AG04450 (cell line): Measurements from ENCODE around the gene DDTL. TPM values are rescaled to one million over a fixed set of nuclear protein-coding genes. Genes with fewer than 3 reads are reported as not detected.
"Not testable (repeated sequence)": the region's sequence is repeated elsewhere in the genome, so short reads cannot be mapped to it uniquely, and the experiment has no call there.

ENCODE experiments used
- CTCF ChIA-PET: fragments of 300-600, 350-600 bp; formaldehyde crosslinking; extraction: SDS; loops from one replicate; lab custom pipeline; 2022; ENCODE audit warnings: antibody characterized with exemption, inconsistent platforms; lab: Charles Lee
- POLR2A ChIA-PET: fragments of 350-600 bp; formaldehyde crosslinking; extraction: SDS; loops from one replicate; lab custom pipeline; 2021; ENCODE audit warnings: antibody characterized with exemption, inconsistent platforms; lab: Yijun Ruan, JAX
- DNase-seq: peaks from one replicate; pipeline ENCODE4 v3.0.0-alpha.2; 2011; ENCODE audit warnings: low read depth, low spot score
- H3K27ac ChIP-seq: one replicate; pipeline ENCODE4 v1.5.1; 2012; ENCODE audit warnings: low read depth, low read length, control low read depth
- H3K27me3 ChIP-seq: one replicate; pipeline ENCODE4 v1.6.0; 2012; ENCODE audit warnings: low read length; ENCODE audit not compliant: control insufficient read depth, insufficient read depth
- H3K4me3 ChIP-seq: 2 replicates; pipeline ENCODE4 v1.5.1; 2011; ENCODE audit warnings: mild to moderate bottlenecking, low read depth, low read length, control low read depth
- H3K9me3 ChIP-seq: 2 replicates; pipeline ENCODE4 v1.5.1; 2012; ENCODE audit warnings: low read length; ENCODE audit not compliant: control insufficient read depth, insufficient read depth
- polyA plus RNA-seq: library from polyadenylated mRNA; depleted of rRNA; stranded (reverse); fragments of >200 nt; gene quantifications from 2 replicates; pipeline ENCODE4 v1.2.3, GENCODE V29; 2011
- TF ChIP-seq, protein P1 (sequence below): IDR thresholded peaks from 2 replicates; pipeline ENCODE4 v1.5.1; 2011; ENCODE audit warnings: low read depth, low read length, control low read depth, inconsistent platforms

DDTL gene
- polyA plus RNA-seq, 1 experiment: 1.1 TPM

DNA sequence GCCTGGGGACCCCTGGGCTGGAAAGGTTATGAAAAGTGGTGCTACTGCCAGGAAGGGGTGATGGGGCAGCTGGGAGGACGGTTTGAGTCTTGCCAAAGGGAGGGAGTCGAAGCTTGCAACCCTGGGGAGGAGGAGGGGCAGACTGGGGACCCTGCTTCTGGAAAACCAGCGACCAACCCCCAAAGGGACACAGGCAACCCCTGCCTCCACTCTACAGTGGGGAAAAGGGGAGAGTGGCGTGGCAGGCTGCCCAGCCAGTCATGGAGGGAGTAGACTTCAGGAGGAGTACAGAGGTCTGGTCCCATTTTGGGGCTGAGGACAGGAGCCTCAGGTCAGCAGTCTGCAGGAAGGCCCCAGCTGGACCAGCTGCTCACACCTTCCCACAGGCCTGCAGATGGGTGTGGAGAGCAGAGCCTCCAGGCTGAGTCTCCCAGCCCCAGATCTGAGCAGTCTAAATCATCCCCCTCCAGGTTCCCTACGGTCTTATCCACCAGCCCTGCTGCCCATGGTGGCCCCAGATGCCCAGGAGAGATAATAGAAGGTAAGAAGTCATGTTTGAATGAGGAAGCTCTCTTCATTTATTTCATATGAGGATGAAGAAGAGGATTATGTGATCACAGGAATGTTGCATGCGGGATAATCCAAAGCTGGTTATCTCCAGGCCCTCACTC lies 4.3 kb downstream of the DDTL start:
- TF ChIP-seq, protein P1, sequence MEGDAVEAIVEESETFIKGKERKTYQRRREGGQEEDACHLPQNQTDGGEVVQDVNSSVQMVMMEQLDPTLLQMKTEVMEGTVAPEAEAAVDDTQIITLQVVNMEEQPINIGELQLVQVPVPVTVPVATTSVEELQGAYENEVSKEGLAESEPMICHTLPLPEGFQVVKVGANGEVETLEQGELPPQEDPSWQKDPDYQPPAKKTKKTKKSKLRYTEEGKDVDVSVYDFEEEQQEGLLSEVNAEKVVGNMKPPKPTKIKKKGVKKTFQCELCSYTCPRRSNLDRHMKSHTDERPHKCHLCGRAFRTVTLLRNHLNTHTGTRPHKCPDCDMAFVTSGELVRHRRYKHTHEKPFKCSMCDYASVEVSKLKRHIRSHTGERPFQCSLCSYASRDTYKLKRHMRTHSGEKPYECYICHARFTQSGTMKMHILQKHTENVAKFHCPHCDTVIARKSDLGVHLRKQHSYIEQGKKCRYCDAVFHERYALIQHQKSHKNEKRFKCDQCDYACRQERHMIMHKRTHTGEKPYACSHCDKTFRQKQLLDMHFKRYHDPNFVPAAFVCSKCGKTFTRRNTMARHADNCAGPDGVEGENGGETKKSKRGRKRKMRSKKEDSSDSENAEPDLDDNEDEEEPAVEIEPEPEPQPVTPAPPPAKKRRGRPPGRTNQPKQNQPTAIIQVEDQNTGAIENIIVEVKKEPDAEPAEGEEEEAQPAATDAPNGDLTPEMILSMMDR: no peak
- Histone ChIP-seq H3K4me3 (no peak overlapping the region), H3K27ac (no peak overlapping the region), H3K27me3 (no peaks in the 10 kb centered on the region), H3K9me3 (no peaks in the 10 kb centered on the region)
- ChIA-PET POLR2A (no interaction called here), CTCF (interaction anchor here (0.6 kb wide), 1 partner anchor 185 kb away, joined by 3 read pairs; no protein-coding TSS in a partner anchor)
- no peak for DNase-seq

DNA sequence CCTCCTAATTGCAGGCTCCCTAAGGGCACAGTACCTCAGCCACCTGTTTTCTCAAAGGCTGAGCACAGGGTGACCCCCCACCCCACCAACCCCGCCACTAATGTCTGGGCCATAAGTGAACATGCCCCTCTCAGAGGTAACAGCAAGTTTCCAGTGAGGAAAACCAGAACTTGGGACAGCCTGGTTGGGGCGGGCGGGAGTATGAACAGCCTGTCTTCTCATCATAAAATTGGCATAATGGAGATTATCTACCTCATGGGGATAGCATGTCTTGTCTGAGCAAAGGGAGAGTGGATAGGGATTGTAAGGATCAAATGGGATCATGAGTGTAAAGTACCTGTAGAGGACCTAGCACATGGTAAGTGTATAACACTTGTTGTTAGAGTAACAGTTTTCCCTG lies 5.2 kb downstream of the DDTL start:
- H3K27me3 ChIP-seq, H3K4me3 ChIP-seq, POLR2A ChIA-PET, DNase-seq, CTCF ChIA-PET, H3K27ac ChIP-seq, H3K9me3 ChIP-seq: not testable (repeated sequence)

DNA sequence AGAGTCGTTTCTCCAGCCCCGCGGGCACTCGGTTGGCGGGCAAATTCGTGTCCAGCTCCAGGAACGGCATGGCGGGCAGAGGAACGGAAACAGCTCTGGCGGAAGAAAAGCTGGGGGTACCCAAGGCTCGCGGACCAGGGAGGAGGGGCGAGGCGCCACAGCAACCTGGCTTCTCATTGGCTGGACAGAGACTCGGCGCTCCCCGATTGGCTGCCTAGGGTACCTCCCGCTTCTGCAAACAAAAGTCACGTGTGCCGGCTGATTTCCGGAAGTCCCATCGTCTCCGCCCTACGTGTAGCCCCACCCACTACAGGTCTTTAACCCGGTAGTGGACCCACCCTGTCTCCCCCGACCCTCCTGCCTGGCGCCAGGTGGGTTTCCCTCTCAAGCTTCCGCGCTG lies 7.7 kb downstream of the DDTL start, which contains the start of gene DDT:
DDT (minus strand) TSS at position 97 of the 400 bp plus-strand sequence; CDS start at position 70, 27 bp downstream.
- H3K27me3 ChIP-seq, H3K9me3 ChIP-seq, H3K4me3 ChIP-seq, H3K27ac ChIP-seq, DNase-seq, POLR2A ChIA-PET, CTCF ChIA-PET: not testable (repeated sequence)

DNA sequence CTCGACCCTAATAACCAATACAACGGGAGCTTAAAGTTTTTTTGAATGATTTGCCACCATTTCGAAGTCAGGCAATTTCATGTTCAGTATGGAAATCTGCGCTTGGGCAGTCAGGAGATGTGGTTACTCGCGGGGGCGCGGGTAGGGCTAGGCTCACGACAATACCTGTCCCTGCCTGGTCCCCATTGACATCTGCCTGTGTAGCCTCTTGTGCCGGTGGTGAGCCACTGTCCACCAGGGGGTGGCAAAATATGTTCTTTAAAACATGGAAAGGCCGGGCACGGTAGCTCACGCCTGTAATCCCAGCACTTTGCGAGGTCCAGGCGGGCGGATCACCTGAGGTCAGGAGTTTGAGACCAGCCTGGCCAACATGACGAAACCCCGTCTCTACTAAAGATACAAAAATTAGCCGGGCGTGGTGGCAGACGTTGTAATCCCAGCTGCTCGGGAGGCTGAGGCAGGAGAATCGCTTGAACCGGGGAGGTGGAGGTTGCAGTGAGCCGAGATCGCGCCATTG lies 8.2 kb downstream of the DDTL start:
- POLR2A ChIA-PET, DNase-seq, H3K27ac ChIP-seq, H3K27me3 ChIP-seq, H3K9me3 ChIP-seq, H3K4me3 ChIP-seq, CTCF ChIA-PET: not testable (repeated sequence)

DNA sequence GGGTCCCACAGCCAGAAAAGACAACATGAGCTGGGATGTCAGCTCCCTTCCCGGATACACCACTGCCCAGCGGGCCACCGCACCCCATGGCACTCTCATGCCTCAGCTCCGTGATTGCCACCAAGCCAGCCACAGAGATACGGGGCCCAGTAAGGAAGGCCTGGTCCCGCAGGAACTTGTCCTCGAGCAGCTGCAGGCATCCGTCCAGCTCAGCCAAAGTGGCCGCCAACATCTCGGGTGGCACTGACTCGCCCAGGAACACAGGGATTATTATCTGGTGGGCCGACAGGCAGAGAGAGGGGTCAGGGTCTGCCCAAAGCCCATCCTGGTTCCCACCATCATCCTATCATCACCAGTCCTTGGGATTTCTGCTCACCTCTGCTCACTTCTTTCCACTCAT lies 10.6 kb downstream of the DDTL start:
- POLR2A ChIA-PET, CTCF ChIA-PET, H3K27ac ChIP-seq, H3K27me3 ChIP-seq, H3K4me3 ChIP-seq, DNase-seq, H3K9me3 ChIP-seq: not testable (repeated sequence)

- H3K27me3 ChIP-seq, DNase-seq, H3K9me3 ChIP-seq, H3K4me3 ChIP-seq, CTCF ChIA-PET, POLR2A ChIA-PET, H3K27ac ChIP-seq: not testable (repeated sequence)
Observed at GRCh38 chr22:23979557-23980240, 13.0 kb downstream of the DDTL start, which contains the start of gene GSTT2. GSTT2 (plus strand) TSS chr22:23980134.

- DNase-seq, POLR2A ChIA-PET, H3K27ac ChIP-seq, CTCF ChIA-PET, H3K27me3 ChIP-seq, H3K4me3 ChIP-seq, H3K9me3 ChIP-seq: not testable (repeated sequence)
Observed at GRCh38 chr22:23980567-23980966, 13.9 kb downstream of the DDTL start.
